GM21717 (cell line): ENCODE measurements around the gene SH2D3A.
"Not testable (repeated sequence)": the region's sequence is repeated elsewhere in the genome, so short reads cannot be mapped to it uniquely, and the experiment has no call there.

ENCODE experiments used
- ATAC-seq: cut with Tn5 transposase; IDR thresholded peaks from one replicate; pipeline ENCODE4 v1.9.1; 2021; ENCODE audit warnings: mild to moderate bottlenecking, moderate library complexity; ENCODE audit not compliant: unreplicated experiment

The SH2D3A gene

DNA sequence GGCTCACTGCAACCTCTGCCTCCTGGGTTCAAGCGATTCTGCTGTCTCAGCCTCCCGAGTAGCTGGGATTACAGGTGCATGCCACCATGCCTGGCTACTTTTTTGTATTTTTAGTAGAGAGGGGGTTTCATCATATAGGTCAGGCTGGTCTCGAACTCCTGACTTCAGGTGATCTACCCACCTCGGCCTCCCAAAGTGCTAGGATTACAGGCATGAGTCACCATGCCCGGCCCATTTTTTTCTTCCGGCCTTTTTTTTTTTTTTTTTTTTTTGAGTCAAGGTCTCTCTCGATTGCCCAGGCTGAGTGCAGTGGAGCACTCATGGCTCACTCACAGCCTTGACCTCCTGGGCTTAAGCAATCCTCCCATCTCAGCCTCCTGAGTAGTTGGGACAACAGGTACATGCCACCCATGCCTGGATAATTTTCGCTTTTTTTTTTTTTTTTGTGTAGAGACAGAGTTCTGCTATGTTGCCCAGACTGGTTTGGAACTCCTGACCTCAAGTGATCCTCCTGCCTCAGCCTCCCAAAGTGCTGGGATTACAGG, 4.9 kb downstream of the SH2D3A start:
- ATAC-seq, result not testable (repeated sequence)

DNA sequence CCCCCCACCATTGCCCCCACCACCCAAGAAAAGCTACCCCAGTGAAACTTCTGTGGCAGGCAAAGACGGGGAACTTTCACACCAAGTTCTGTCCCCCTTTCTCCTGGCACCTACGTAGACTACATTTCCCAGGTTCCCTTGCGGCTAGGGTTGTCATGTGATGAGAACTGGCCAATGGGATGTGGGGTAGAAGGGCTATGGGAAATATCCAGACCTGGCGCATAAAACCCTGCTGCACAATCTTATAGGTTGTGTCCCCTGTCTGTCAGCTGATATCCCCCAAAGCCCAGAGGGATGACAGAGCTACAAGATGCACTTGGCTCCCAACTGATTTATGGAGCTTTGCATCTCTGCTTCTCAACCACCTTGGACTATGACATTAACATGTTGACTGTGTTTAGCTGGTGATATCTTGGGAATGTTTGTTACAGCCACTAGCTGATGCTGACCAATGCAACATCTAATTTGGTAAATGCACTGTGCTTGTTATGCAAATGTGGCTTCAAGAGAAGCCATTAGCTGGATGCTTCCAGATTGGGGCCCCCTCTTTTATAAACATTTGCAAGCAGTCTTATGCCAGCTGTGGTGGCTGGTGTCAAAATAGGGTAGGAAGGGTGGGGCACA, 6.1 kb downstream of the SH2D3A start:
- no peak for ATAC-seq

DNA sequence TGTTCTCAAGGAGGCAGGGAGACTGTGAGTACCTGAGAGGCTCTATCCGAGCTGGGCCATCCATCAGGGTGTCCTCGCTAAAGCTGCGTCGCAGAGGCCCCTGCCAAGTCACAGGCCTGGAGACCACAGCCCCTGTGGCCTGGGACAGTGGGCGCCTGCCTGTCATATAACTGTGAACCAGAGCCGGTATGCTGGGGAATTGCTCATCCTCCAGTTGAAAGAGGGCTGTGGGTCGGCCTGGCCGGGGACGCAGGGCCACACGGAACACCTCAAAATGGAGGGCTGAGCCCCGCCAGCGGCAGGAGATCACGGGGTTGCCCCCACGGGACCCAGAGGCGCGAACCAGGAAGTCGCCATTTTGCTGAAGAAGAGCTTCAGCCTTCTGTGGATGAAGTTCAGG, 6.6 kb downstream of the SH2D3A start:
- ATAC-seq, result no peak

DNA sequence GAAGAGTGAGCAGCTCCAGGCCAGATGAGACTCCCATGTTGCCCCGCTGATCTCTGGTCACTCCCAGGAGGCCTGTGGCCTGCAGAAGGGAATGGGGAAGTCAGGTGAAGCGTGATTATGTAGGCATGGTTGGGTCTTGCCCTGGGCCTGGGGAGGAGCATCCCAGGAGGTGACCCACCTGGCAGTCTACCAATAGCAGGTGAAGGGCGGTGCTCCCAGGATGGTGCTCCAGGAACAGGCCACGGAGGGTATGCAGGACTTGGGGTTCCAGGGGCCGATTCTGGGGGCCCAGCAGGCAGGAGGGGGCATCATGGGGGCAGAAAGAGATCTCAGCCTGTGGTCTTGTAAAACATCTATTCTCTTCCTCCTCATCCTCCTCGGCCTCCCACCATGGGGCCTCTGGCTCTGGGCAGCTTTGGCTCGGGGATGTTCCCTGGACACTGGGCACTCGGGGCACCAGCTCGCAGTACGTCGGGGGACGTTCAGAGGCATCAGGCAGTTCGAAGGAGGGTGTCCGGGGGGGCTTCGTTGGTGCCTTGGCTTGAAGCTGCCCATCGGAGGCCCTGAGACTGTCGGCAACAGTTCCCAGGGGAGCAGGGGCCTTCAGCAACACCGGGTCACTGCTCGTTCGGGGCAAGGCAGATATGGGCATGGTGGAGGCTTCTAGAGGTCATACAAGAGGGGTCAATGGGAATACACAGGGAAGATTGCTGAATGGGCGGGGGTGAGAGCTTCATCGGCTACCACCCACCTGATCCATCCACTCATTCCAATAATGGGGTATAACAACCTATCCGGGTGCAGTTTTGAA, 12.4 kb downstream of the SH2D3A start:
- ATAC-seq, result no peak

GRCh38 chr19:6754136-6754535, 13.1 kb downstream of the SH2D3A start:
- no peak for ATAC-seq

- peak; percentile 57 for ATAC-seq
Measured at GRCh38 chr19:6753178-6754031, 13.8 kb downstream of the SH2D3A start.

DNA sequence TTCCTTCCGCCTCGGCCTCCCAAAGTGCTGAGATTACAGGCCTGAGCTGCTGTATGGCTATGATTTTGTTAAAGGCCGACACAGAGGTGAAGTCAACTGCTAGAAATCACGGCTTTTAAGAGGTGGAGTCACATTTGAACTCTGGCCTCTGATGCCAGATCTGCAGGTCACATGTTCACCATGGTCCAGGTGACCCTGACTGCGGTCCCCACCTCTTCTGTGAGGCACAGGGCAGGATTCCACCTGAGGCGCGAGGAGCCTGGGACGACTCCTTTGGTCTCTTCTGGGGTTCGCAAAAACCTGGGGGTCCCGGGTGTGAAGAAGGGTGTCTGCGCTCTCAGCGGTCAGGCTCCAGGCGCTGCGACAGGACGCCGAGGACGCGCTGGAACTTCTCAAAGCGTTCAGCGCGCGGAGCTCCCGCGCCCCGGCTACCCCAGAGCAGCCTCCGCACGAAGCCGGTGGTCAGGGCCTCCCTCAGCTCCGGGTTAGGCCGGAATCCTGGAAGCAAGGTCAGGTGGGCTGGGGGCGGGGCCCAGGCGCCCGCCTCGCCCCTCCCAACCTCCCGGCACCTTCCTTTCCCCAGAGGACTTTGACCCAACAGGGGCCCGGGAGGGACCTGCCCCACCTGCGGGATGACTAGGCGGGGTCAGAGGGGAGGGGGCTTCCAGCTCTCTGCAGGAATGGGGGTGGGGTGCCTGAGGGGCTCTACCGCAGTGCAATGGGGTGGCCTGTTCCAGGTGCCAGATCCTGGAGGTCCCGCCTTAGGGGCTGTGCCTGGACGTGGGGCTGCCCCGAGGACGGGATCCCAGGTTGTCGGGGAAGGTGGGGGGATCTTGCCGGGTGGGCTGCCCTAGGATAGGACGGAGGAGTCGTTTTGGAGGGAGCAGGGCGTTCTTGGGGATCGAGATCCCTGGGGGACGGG, 14.7 kb downstream of the SH2D3A start:
- no peak for ATAC-seq

DNA sequence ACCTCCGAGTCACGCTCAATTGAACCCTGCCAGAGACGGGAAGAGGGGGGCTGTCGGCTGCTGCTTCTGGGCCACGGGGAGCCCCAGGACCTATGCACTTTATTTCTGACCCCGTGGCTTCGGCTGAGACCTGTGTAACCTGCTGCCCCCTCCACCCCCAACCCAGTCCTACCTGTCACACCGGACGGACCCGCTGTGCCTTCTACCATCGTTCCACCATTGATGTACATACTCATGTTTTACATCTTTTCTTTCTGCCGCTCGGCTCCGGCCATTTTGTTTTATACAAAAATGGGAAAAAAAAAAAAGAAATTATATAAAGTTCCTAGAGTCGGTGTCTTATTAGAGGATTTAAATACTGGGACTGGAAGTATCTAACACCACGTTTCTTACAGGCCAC, 16.0 kb downstream of the SH2D3A start:
- no peak for ATAC-seq

GRCh38 chr19:6750062-6750461, 17.2 kb downstream of the SH2D3A start:
- no peak for ATAC-seq

DNA sequence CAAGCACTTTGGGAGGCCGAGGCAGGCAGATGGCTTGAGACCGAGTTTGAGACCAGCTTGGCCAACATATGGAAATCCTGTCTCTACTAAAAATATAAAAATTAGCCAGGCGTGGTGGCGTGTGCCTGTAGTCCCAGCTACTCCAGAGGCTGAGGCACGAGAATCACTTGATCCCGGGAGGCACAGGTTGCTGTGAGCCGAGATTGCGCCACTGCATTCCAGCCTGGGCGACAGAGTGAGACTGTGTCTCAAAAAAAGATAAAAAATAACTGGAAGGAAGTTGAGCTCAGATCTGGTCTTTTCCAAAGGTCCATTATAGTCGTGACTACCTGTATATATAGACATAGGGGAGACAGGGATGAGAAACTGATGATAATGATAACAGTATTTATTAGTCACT, 18.7 kb downstream of the SH2D3A start:
- not testable (repeated sequence) for ATAC-seq

DNA sequence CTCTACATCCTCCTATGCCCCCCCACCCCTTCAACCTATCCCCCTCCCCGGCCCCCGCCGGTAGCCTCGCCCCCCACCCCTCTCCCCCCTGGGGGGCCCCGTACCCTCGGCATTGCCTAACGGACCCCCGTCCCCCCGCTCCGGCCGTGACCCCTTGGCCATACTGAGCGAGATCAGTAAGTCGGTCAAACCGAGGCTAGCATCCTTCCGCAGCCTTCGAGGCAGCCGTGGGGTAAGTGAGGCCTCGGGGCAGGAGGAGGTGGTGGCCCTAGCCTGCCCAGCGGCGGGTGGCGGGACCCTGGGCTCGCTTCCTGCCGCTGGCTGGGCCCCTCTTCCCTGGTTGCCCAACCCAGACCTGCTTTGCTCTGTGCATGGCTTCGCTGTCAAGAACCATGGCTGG, 21.3 kb downstream of the SH2D3A start:
- ATAC-seq, result no peak

DNA sequence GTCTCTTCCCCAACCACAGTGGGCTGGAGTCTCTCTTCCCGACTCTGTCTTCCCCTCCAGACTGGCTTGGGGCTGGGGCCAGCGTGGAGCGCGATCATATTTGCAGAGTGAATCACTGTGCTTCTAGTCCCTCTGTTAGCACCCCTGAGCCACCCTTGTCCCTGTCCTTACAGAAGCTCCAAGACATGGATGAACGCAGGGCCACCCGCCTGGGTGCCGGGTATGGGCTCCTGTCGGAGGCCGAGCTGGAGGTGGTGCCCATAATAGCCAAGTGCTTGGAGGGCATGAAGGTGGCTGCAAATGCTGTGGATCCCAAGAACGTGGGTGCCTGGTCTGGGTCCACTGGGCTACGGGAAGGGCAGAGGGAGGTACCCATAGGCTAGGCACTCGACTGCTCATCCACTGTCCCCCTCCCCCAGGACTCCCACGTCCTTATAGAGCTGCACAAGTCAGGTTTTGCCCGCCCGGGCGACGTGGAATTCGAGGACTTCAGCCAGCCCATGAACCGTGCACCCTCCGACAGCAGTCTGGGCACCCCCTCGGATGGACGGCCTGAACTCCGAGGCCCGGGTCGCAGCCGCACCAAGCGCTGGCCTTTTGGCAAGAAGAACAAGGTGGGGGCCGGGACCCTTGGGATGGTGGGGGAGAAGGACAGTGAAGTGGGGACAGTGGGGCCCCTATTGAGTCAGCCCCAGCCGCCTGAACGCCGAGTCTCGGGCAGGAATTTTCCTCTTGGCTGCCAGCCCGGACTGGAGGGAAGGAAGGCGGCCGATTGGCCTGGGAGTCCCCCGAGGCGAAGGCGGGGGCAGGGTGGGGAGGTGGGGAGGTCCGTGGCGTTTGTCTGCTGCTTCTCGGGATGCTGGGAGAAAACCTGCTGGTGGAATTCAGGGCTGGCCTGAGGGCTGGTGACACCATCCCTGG, 22.6 kb downstream of the SH2D3A start:
- ATAC-seq, result no peak

GRCh38 chr19:6743714-6744380, 23.4 kb downstream of the SH2D3A start:
- ATAC-seq, result no peak

DNA sequence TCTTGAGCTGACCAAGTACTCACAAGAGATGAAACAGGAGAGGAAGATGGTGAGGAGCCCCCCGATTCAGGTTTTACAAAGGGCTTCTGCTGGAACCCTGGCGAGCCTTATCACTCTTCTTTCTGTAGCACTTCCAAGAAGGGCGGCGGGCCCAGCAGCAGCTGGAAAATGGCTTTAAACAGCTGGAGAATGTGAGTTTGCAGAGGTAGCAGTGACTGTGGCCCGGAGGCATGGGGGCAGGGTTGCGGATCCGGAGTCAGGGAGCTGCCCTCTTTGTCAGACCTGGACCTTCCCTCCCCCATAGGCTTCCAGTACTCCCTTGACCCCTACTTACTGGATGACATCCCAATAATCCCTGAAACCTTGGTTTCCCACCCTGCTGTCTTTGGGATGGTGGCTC, 24.2 kb downstream of the SH2D3A start:
- no peak for ATAC-seq

- ATAC-seq, result no peak
Measured at GRCh38 chr19:6740589-6741343, 26.5 kb downstream of the SH2D3A start.

DNA sequence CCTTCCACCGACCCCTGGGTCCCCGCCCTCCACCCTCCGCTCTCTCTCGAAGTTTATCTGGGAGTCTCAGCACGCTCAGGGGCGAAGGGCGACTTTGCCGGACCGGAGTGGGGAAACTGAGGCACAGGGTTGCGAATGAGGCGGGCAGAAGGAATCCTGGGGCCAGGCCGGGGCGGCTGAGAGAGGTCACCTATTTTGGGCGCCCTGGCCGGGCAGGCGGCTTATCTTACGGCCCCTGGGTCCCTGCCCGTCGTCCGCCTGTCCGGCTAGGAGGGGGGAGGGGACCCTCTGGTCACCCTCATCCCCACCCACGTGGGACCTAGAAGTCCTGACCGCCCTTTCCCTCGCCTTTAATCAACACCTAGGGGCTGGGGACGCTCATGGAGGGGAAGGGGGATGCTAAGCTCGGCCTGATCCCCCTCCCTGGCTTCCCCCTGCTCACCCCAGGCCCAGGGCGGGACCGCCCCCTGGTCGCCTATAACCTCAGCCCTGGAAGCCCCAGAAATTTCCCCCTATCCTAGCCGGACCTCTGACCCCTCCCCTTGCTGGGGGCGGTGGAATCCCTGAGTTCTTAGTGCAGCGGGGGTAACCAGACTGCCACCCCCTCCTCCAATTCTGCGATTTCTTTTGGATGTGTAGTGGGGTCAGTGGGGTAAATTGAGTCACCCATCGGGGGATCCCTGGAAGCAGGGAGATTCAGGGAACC, 27.2 kb downstream of the SH2D3A start:
- no peak for ATAC-seq

- no peak for ATAC-seq
Measured at GRCh38 chr19:6739390-6739882, 27.8 kb downstream of the SH2D3A start, which contains the start of gene TRIP10. TRIP10 (plus strand) TSS chr19:6739680; CDS start chr19:6739762, 82 bp downstream.
